Prostate gland (tissue), 2 donors: ENCODE measurements around the gene ADAMTS3.

Experiments
- POLR2A ChIP-seq: fragments of 450-650 bp; IDR thresholded peaks from one replicate; pipeline ENCODE4 v1.6.1; 2016; ENCODE audit warnings: antibody characterized with exemption, mild to moderate bottlenecking
- POLR2AphosphoS5 ChIP-seq: sonication (generic); formaldehyde crosslinking; IDR thresholded peaks from one replicate; pipeline ENCODE4 v1.6.1; 2017; ENCODE audit warnings: antibody characterized with exemption
- TF ChIP-seq, protein P1 (sequence below), 4 experiments: fragments of 200-600 bp in 2 of 4; fragments of 450-650 bp in 2 of 4; sonication (generic) in 2 of 4; IDR thresholded peaks; 1 replicate in 3 of 4; 2 replicates in 1 of 4; pipeline ENCODE4 v1.5.1; 2016 to 2019; ENCODE audit warnings: antibody characterized with exemption in 4 of 4, mild to moderate bottlenecking in 2 of 4, moderate library complexity in 2 of 4

DNA sequence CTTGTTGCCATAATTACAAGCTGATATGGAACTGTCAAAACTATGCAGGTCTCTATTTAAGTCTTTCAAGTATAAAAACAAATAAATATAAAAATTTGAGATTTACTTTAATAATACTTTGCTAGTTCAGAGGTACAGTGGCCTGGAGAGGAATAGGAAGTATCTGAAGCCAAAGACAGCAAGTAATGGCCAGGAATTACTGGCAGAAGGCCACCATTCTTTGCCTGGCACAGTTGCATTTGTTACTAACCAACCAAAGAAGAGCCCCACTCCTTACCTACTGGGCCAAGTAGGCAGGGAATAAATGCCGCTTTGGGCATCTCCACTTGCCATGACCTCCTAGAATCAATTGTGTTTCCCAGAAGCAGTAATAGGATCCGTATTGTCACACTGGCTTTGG is 13.8 kb upstream of the ADAMTS3 start:
- TF ChIP-seq, protein P1, sequence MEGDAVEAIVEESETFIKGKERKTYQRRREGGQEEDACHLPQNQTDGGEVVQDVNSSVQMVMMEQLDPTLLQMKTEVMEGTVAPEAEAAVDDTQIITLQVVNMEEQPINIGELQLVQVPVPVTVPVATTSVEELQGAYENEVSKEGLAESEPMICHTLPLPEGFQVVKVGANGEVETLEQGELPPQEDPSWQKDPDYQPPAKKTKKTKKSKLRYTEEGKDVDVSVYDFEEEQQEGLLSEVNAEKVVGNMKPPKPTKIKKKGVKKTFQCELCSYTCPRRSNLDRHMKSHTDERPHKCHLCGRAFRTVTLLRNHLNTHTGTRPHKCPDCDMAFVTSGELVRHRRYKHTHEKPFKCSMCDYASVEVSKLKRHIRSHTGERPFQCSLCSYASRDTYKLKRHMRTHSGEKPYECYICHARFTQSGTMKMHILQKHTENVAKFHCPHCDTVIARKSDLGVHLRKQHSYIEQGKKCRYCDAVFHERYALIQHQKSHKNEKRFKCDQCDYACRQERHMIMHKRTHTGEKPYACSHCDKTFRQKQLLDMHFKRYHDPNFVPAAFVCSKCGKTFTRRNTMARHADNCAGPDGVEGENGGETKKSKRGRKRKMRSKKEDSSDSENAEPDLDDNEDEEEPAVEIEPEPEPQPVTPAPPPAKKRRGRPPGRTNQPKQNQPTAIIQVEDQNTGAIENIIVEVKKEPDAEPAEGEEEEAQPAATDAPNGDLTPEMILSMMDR (IDR thresholded peaks at IDR 0.05): no peak
- TF ChIP-seq POLR2AphosphoS5 (no peak), POLR2A (no peak)
